CD8-positive, alpha-beta memory T cell (primary cell): ENCODE results near the gene C11orf91. TPM values are rescaled to one million over a fixed set of nuclear protein-coding genes. Genes with fewer than 3 reads are reported as not detected.
"Not testable (repeated sequence)": the region's sequence is repeated elsewhere in the genome, so short reads cannot be mapped to it uniquely, and the experiment has no call there.

Source experiments
- CTCF ChIA-PET: fragments of 350-600 bp; sonication (Branson Sonifier 250); formaldehyde crosslinking; loops from one replicate; lab custom pipeline; 2021; ENCODE audit warnings: antibody characterized with exemption; lab: Charles Lee
- POLR2A ChIA-PET: fragments of 350-600 bp; sonication (Branson Sonifier 250); formaldehyde crosslinking; loops from one replicate; lab custom pipeline; 2021; ENCODE audit warnings: antibody characterized with exemption; lab: Charles Lee
- DNase-seq, 5 donors: peaks; one replicate each; pipeline versions ENCODE4 v3.0.0 to v3.0.0-alpha.2; 2020 to 2022; ENCODE audit warnings: mixed read lengths in 1 of 5
- H3K27ac ChIP-seq: one replicate; pipeline ENCODE4 v1.7.0; 2013; ENCODE audit warnings: low read depth, mild to moderate bottlenecking, low read length, moderate library complexity
- H3K27me3 ChIP-seq: 2 replicates; pipeline ENCODE4 v1.7.0; 2013; ENCODE audit warnings: low read length, mild to moderate bottlenecking; ENCODE audit not compliant: insufficient read depth, poor library complexity, severe bottlenecking
- H3K36me3 ChIP-seq: 2 replicates; pipeline ENCODE4 v1.7.0; 2013; ENCODE audit warnings: mild to moderate bottlenecking, low read length, moderate library complexity; ENCODE audit not compliant: insufficient read depth
- H3K4me1 ChIP-seq: 2 replicates; pipeline ENCODE4 v1.7.0; 2013; ENCODE audit warnings: mild to moderate bottlenecking, low read length, moderate library complexity; ENCODE audit not compliant: insufficient read depth
- H3K4me3 ChIP-seq: 2 replicates; pipeline ENCODE4 v1.7.0; 2013; ENCODE audit warnings: mild to moderate bottlenecking, low read length
- H3K9me3 ChIP-seq: 2 replicates; pipeline ENCODE4 v1.7.0; 2013; ENCODE audit warnings: mild to moderate bottlenecking, low read length
- H3K27ac Mint-ChIP-seq, 8 donors: one replicate each; pipeline ENCODE4 v1.8.0; 2020 to 2021; ENCODE audit warnings: mixed read lengths in 8 of 8, mild to moderate bottlenecking in 6 of 8, inconsistent platforms in 3 of 8, moderate library complexity in 3 of 8
- H3K27me3 Mint-ChIP-seq, 2 donors: one replicate each; pipeline ENCODE4 v1.8.0; 2020 to 2021; ENCODE audit warnings: mixed read lengths in 2 of 2, mild to moderate bottlenecking in 1 of 2, moderate library complexity in 1 of 2
- H3K36me3 Mint-ChIP-seq, 3 donors: one replicate each; pipeline ENCODE4 v1.8.0; 2020 to 2021; ENCODE audit warnings: mixed read lengths in 3 of 3, inconsistent platforms in 1 of 3, mild to moderate bottlenecking in 1 of 3
- H3K4me1 Mint-ChIP-seq, 3 donors: one replicate each; pipeline ENCODE4 v1.8.0; 2020 to 2021; ENCODE audit warnings: mixed read lengths in 3 of 3, inconsistent platforms in 1 of 3, mild to moderate bottlenecking in 1 of 3
- H3K4me3 Mint-ChIP-seq, 7 donors: one replicate each; pipeline ENCODE4 v1.8.0; 2020 to 2021; ENCODE audit warnings: mixed read lengths in 7 of 7, mild to moderate bottlenecking in 6 of 7, moderate library complexity in 4 of 7, inconsistent platforms in 2 of 7
- H3K9me3 Mint-ChIP-seq, 5 donors: one replicate each; pipeline ENCODE4 v1.8.0; 2020 to 2022; ENCODE audit warnings: mixed read lengths in 5 of 5, mild to moderate bottlenecking in 3 of 5, moderate library complexity in 2 of 5, inconsistent platforms in 1 of 5
- polyA plus RNA-seq: library from polyadenylated mRNA; unstranded; fragments of 300-500 nt; fragmentation: Illumina TruSeq; gene quantifications from one replicate; pipeline ENCODE4 v1.2.3, GENCODE V29; 2021
- total RNA-seq, 2 experiments: library from RNA; stranded (reverse); gene quantifications; one replicate each; pipeline ENCODE4 v1.2.3, GENCODE V29; 2021

Gene C11orf91
- total and polyA plus RNA-seq, 3 experiments from 2014 or later: not detected

DNA sequence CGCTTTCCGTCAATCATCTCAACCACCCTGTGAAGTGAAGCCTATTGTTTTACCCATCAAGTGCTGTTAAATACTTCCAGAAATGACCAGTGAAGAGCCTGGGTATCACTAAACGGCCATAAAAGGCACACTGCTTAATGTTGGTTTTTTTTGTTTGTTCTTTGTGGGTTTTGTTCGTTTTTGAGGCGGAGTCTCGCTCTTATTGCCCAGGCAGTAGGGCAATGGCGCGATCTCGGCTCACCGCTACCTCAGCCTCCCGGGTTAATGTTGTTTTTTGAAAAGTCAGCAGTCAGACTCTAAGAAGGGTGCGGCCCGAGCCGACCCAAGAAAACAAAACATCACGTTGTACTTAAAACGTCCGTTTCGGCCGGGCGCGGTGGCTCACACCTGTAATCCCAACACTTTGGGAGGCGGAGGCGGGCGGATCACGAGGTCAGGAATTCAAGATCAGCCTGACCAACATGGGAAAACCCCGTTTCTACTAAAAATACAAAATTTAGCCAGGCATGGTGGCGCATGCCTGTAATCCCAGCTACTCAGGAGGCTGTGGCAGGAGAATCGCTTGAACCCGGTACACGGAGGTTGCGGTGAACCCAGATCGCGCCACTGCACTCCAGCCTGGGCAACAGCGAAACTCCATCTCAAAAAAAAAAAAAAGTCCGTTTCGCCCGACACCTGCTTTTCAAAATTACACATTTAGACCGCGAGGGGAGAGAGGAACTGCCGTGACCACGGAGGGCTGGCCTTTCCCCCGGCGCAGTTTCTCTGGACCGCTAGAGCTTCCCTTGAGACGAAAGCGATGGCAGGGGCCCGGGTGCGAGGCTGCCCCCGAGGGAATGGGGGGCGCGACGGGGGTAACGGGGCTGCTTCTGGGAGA is 34.9 kb upstream of the C11orf91 start:
- no peaks in the 10 kb centered on the region for H3K27me3 ChIP-seq
- Mint-ChIP-seq H3K27me3 (no peaks in the 10 kb centered on the region), H3K4me1 (peaks cover 23 to 41% (median 38%) of the 10 kb centered on the region in 3 donors), H3K4me3 (peak overlapping the region; percentile 89 to 94 (median 93)), H3K36me3 (peaks cover 0 to 1% (median 0%) of the 10 kb centered on the region in 3 donors), H3K27ac (peak overlapping the region; percentile 5 to 92 (median 85)), H3K9me3 (no peaks in the 10 kb centered on the region)
- peak overlapping the region; percentile 77 for H3K4me3 ChIP-seq
- peaks cover 14% of the 10 kb centered on the region for H3K4me1 ChIP-seq
- peak; percentile 17 to 59 (median 38) for DNase-seq
- H3K36me3 ChIP-seq: no peaks in the 10 kb centered on the region
- H3K27ac ChIP-seq: peak overlapping the region; percentile 71
- H3K9me3 ChIP-seq: no peaks in the 10 kb centered on the region
- ChIA-PET POLR2A (interaction anchor here (0.7 to 1.4 kb wide), 4 partner anchors 35 to 846 kb away, joined by 4 to 6 read pairs (median 4); partner anchors contain the start of gene C11orf91), CTCF (interaction anchor here (1.0 to 1.6 kb wide), 3 partner anchors 20 to 38 kb away, joined by 4 to 6 read pairs (median 5); no protein-coding TSS in a partner anchor)

DNA sequence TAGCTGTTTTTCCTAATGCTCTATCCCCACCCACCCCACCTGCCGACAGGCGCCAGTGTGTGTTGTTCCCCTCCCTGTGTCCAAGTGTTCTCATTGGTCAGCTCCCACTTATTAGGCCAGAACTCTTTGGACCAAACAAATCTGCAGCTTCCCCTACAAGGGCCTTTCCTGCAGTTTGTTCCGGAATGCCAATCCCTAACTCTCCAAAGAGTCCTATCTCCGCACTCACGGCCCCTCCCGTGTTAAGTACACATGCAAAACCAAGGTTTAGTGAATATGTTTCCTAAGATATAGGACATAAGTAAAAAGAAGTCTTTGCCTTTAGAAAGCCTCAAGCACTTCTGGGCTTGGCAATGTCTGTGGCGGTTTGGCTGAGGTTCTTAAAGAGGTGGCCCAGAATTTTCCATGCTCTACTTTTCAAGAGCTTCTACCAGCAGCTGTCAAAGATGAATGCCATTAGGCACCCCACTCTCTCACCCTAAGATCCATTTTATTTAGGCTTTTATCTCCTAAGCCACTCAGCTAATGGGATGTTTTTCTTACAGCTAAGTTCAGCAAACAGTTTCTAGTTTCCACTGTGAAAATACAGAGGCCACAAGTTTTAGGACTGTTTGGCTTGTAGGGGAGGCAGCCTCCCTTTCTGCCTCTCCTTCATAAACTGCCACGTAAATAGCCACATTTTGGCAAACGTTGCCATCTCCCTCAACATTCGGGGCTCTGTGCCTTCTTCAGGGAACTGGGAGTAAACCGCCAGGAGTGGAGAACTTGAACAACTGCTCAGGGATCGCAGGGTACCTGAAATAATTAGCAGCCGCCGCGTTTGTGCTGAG is 34.0 kb upstream of the C11orf91 start:
- Mint-ChIP-seq H3K4me1 (peaks cover 23 to 41% (median 38%) of the 10 kb centered on the region in 3 donors), H3K27me3 (no peaks in the 10 kb centered on the region), H3K9me3 (no peaks in the 10 kb centered on the region), H3K27ac (peak overlapping the region; percentile 6 to 95 (median 85)), H3K36me3 (peaks cover 0 to 1% (median 0%) of the 10 kb centered on the region in 3 donors), H3K4me3 (peak overlapping the region; percentile 89 to 94 (median 93))
- Histone ChIP-seq H3K9me3 (no peaks in the 10 kb centered on the region), H3K27ac (peak overlapping the region; percentile 71), H3K27me3 (no peaks in the 10 kb centered on the region), H3K36me3 (no peaks in the 10 kb centered on the region), H3K4me3 (peak overlapping the region; percentile 77), H3K4me1 (peaks cover 14% of the 10 kb centered on the region)
- ChIA-PET POLR2A (interaction anchor here (1.4 kb wide), 1 partner anchor 34 kb away, joined by 6 read pairs; the partner anchor contains the start of gene C11orf91), CTCF (interaction anchor here (1.5 kb wide), 1 partner anchor 8 kb away, joined by 4 read pairs; no protein-coding TSS in a partner anchor)
- DNase-seq: no peak

DNA sequence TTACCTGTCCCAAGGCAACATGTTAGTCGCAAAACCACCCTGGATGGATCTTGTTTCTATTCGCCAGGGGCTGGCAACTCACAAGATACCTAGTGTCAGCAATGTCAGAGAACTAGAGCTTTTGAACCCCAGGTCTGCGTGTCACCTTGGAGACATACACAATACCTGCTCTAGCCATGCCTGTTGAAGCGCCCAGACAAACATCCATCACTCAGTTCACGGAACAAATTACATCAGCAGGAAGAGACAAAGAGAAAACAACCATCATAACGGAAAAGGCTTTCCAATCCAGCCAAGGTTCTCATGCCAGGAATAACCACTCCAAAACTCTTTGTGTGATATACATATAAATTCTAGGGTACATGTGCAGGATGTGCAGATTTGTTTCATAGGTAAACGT is 33.4 kb upstream of the C11orf91 start:
- no peaks in the 10 kb centered on the region for H3K27me3 Mint-ChIP-seq
- Histone ChIP-seq H3K27me3 (no peaks in the 10 kb centered on the region), H3K36me3 (no peaks in the 10 kb centered on the region), H3K27ac (no peak overlapping the region), H3K4me1 (peaks cover 14% of the 10 kb centered on the region), H3K9me3 (no peaks in the 10 kb centered on the region), H3K4me3 (no peak overlapping the region)
- CTCF ChIA-PET: interaction anchor here (1.5 kb wide), 1 partner anchor 8 kb away, joined by 4 read pairs; no protein-coding TSS in a partner anchor
- POLR2A ChIA-PET: no interaction called here
- DNase-seq: no peak
- peak overlapping the region; percentile 50 to 94 (median 69) for H3K4me3 Mint-ChIP-seq
- H3K9me3 Mint-ChIP-seq: no peaks in the 10 kb centered on the region
- peaks cover 0 to 2% (median 0%) of the 10 kb centered on the region in 3 donors for H3K36me3 Mint-ChIP-seq
- peaks cover 25 to 41% (median 41%) of the 10 kb centered on the region in 3 donors for H3K4me1 Mint-ChIP-seq
- no peak overlapping the region for H3K27ac Mint-ChIP-seq

DNA sequence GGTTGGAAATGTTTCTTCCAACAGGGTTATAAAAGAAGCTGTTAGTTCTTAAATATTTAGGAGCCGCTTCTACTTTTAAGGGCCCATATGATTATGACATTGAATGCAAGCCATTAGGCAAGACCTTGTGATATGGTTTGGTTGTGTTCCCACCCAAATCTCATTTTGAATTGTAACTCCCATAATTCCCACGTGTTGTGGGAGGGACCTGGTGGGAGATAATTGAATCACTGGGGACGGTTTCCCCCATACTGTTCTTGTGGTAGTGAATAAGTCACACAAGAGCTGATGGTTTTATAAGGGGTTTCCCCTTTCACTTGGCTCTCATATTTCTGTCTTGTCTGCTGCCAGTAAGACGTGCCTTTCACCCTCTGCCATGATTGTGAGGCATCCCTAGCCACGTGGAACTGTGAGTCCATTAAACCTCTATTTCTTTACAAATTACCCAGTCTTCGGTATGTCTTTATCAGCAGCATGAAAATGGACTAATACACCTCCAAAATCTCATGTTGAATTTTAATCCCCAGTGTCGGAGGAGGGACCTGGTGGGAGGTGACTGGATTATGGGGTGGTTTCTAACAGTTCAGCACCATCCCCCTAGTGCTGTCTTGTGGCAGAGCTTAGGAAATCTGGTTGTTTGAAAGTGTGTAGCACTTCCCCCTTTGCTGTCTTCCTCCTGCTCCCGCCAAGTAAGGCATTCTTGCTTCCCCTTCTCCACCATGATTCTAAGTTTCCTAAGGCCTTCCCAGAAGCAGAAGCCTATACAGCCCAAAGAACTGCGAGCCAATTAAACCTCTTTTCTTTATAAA is 31.3 kb upstream of the C11orf91 start:
- no peak for DNase-seq

DNA sequence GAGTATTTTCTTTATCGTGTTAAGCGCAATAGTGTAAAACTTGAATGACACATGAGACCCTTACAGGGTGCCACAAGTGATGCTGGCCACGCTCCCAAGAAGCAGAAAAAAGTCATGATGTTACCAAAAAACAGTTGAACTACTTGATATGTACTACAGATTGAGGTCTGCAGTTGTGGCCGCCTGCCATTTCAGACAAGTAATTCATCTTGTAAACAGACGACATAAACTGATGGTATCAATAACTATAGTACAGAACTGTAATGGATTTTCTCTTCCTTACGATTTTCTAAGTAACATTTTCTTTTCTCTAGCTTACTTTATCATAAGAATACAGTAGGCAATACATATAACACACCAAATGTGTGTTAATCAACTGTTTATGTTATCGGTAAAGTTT is 30.1 kb upstream of the C11orf91 start:
- H3K36me3 Mint-ChIP-seq: peaks cover 0 to 2% (median 0%) of the 10 kb centered on the region in 3 donors
- no peak overlapping the region for H3K27ac Mint-ChIP-seq
- Histone ChIP-seq H3K27ac (no peak overlapping the region), H3K27me3 (no peaks in the 10 kb centered on the region), H3K4me1 (peaks cover 14% of the 10 kb centered on the region), H3K9me3 (no peaks in the 10 kb centered on the region), H3K4me3 (no peak overlapping the region), H3K36me3 (no peaks in the 10 kb centered on the region)
- no peaks in the 10 kb centered on the region for H3K9me3 Mint-ChIP-seq
- ChIA-PET POLR2A (no interaction called here), CTCF (no interaction called here)
- H3K4me3 Mint-ChIP-seq: no peak overlapping the region
- H3K27me3 Mint-ChIP-seq: no peaks in the 10 kb centered on the region
- no peak for DNase-seq
- peaks cover 25 to 50% (median 42%) of the 10 kb centered on the region in 3 donors for H3K4me1 Mint-ChIP-seq

More for the DNA sequence above, 31.3 kb upstream of the C11orf91 start:
- no peaks in the 10 kb centered on the region for H3K27me3 ChIP-seq
- no peaks in the 10 kb centered on the region for H3K36me3 ChIP-seq
- no peaks in the 10 kb centered on the region for H3K9me3 Mint-ChIP-seq
- H3K27me3 Mint-ChIP-seq: no peaks in the 10 kb centered on the region
- no peak overlapping the region for H3K4me3 ChIP-seq
- no peak overlapping the region for H3K27ac Mint-ChIP-seq
- H3K36me3 Mint-ChIP-seq: peaks cover 0 to 2% (median 0%) of the 10 kb centered on the region in 3 donors
- H3K27ac ChIP-seq: no peak overlapping the region
- ChIA-PET POLR2A (no interaction called here), CTCF (interaction anchor here (0.7 to 1.0 kb wide), 2 partner anchors 10 to 615 kb away, joined by 3 read pairs; no protein-coding TSS in a partner anchor)
- H3K4me1 ChIP-seq: peaks cover 14% of the 10 kb centered on the region
- H3K4me3 Mint-ChIP-seq: no peak overlapping the region
- H3K9me3 ChIP-seq: no peaks in the 10 kb centered on the region
- H3K4me1 Mint-ChIP-seq: peaks cover 25 to 43% (median 38%) of the 10 kb centered on the region in 3 donors

DNA sequence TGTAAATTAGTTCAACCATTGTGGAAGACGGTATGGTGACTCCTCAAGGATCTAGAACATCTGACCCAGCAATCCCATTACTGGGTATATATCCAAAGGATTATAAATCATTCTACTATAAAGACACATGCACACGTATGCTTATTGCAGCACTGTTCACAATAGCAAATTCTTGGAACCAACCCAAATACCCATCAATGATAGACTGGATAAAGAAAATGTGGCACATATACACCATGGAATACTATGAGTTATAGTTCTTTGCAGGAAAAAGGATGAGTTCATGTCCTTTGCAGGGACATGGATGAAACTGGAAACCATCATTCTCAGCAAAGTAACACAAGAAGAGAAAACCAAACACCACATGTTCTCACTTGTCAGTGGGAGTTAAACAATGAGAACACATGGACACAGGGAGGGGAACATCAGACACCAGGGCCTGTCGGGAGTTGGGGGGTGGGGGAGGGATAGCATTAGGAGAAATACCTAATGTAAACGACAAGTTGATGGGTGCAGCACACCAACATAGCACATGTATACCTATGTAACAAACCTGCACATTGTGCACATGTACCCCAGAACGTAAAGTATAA is 28.5 kb upstream of the C11orf91 start:
- POLR2A ChIA-PET, H3K4me1 ChIP-seq, H3K4me3 ChIP-seq, H3K9me3 ChIP-seq, H3K9me3 Mint-ChIP-seq, H3K36me3 ChIP-seq, DNase-seq, H3K27me3 ChIP-seq, H3K36me3 Mint-ChIP-seq, CTCF ChIA-PET, H3K27ac ChIP-seq, H3K27me3 Mint-ChIP-seq: not testable (repeated sequence)
- peak overlapping the region in 1 of 7 donors; percentile 34 for H3K4me3 Mint-ChIP-seq
- peak overlapping the region in 1 of 8 donors; percentile 68 for H3K27ac Mint-ChIP-seq
- H3K4me1 Mint-ChIP-seq: peaks cover 21 to 44% (median 39%) of the 10 kb centered on the region in 3 donors

DNA sequence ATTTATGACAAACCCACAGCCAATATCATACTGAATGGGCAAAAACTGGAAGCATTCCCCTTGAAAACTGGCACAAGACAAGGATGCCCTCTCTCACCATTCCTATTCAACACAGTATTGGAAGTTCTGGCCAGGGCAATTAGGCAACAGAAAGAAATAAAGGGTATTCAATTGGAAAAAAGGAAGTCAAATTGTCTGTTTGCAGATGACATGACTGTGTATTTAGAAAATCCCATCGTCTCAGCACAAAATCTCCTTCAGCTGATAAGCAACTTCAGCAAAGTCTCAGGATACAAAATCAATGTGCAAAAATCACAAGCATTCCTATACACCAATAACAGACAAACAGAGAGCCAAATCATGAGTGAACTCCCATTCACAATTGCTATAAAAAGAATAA is 26.9 kb upstream of the C11orf91 start:
- DNase-seq, H3K9me3 ChIP-seq, H3K27me3 ChIP-seq, H3K4me3 ChIP-seq, H3K27me3 Mint-ChIP-seq, POLR2A ChIA-PET, H3K4me1 ChIP-seq, H3K27ac ChIP-seq, H3K9me3 Mint-ChIP-seq, H3K36me3 ChIP-seq, H3K27ac Mint-ChIP-seq, H3K4me3 Mint-ChIP-seq, H3K36me3 Mint-ChIP-seq, CTCF ChIA-PET: not testable (repeated sequence)
- H3K4me1 Mint-ChIP-seq: peaks cover 23 to 43% (median 38%) of the 10 kb centered on the region in 3 donors
